ENCODE measurements around the gene GRB2.

DNA sequence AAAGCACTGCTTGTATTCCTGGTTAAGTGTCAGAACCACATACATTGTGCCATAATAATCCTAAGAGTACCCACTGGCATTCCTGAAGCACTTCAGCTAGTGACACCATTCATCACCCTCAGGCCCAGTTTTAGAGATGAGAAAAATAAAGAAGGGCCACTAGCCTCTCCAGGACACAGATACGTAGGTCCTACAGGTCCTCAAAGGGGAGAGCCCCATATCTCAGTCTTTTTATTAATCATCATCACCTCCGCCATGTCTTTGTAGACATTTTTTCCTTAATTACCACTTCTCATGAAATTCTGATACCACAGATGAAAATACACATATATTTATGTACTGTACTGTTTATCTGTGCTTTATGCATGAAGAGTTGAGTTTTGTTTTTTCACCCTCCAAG lies 43.5 kb downstream of the GRB2 start:
- no peak for TF ChIP-seq CTCF (IDR thresholded peaks at IDR 0.05)
- no peak for TF ChIP-seq POLR2A (IDR thresholded peaks at IDR 0.05)
